Endothelial cell of umbilical vein (primary cell): ENCODE measurements around the gene LZTS2. TPM values are rescaled to one million over a fixed set of nuclear protein-coding genes. Genes with fewer than 3 reads are reported as not detected.

Experiments used
- BruUV-seq: library from RNA; stranded (reverse); fragments of 400-500 nt; replicated peaks from 2 replicates; lab custom pipeline; 2021; lab: Mats Ljungman, UMichigan
- CTCF ChIA-PET: fragments of 300-600, 350-600 bp; sonication (Branson Sonifier 250); formaldehyde crosslinking; loops from one replicate; lab custom pipeline; 2021; ENCODE audit warnings: antibody characterized with exemption, inconsistent platforms; lab: Charles Lee
- POLR2A ChIA-PET: fragments of 300-600, 350-600 bp; sonication (Branson Sonifier 250); formaldehyde crosslinking; loops from one replicate; lab custom pipeline; 2021; ENCODE audit warnings: antibody characterized with exemption, inconsistent platforms; lab: Charles Lee
- DNase-seq: peaks from one replicate; pipeline ENCODE4 v3.0.0-alpha.2; 2011; ENCODE audit warnings: low read depth, low spot score
- FAIRE-seq: peaks from 2 replicates; lab custom pipeline; 2011; peaks lifted over from hg19 to GRCh38; lab: Jason Lieb, UNC
- H2AFZ ChIP-seq: 2 replicates; pipeline ENCODE4 v1.6.0; 2012; ENCODE audit warnings: low read depth, low read length, control low read depth, inconsistent platforms
- H3K27ac ChIP-seq: 2 replicates; pipeline ENCODE4 v1.5.1; 2011; ENCODE audit warnings: low read depth, mild to moderate bottlenecking, control low read depth, low read length, moderate library complexity; ENCODE audit not compliant: insufficient read depth
- H3K27me3 ChIP-seq, 2 experiments: 2 replicates each; pipeline versions ENCODE4 v1.6.0 to v1.6.1; 2011; ENCODE audit warnings: low read length in 2 of 2, mixed read lengths in 1 of 2; ENCODE audit not compliant: control insufficient read depth in 2 of 2, insufficient read depth in 2 of 2
- H3K36me3 ChIP-seq, 2 experiments: 2 replicates in 1 of 2; 3 replicates in 1 of 2; pipeline ENCODE4 v1.5.1; 2011; ENCODE audit warnings: low read length in 2 of 2, mild to moderate bottlenecking in 1 of 2, moderate library complexity in 1 of 2; ENCODE audit not compliant: control insufficient read depth in 2 of 2, insufficient read depth in 2 of 2; ENCODE audit errors: extremely low read depth in 1 of 2
- H3K4me1 ChIP-seq: 3 replicates; pipeline ENCODE4 v1.5.1; 2011; ENCODE audit warnings: mild to moderate bottlenecking, low read length; ENCODE audit not compliant: control insufficient read depth, insufficient read depth; ENCODE audit errors: extremely low read depth
- H3K4me2 ChIP-seq: 2 replicates; pipeline ENCODE4 v1.6.1; 2011; ENCODE audit warnings: low read length, control low read depth, mixed read lengths; ENCODE audit not compliant: insufficient read depth
- H3K4me3 ChIP-seq, 3 experiments: fragments of 200-600 bp in 1 of 3; sonication (generic), shearing (Covaris generic) in 1 of 3; replicated peaks in 1 of 3; 2 replicates each; pipeline ENCODE4 v1.5.1; 2011 to 2016; ENCODE audit warnings: control low read depth in 3 of 3, low read length in 3 of 3, mild to moderate bottlenecking in 2 of 3, inconsistent platforms in 1 of 3, low read depth in 1 of 3, moderate library complexity in 1 of 3; ENCODE audit not compliant: insufficient read depth in 1 of 3
- H3K79me2 ChIP-seq: 2 replicates; pipeline ENCODE4 v1.6.0; 2012; ENCODE audit warnings: low read length, inconsistent platforms; ENCODE audit not compliant: control insufficient read depth, insufficient read depth
- H3K9ac ChIP-seq: replicated peaks from 2 replicates; pipeline ENCODE3; 2011; ENCODE audit warnings: low read length, control low read depth; ENCODE audit not compliant: insufficient read depth; ENCODE audit errors: extremely low read depth
- H3K9me1 ChIP-seq: replicated peaks from 3 replicates; pipeline ENCODE4 v1.6.0; 2011; ENCODE audit warnings: mild to moderate bottlenecking, low read length; ENCODE audit not compliant: control insufficient read depth, insufficient read depth; ENCODE audit errors: extremely low read depth
- H3K9me3 ChIP-seq: replicated peaks from 2 replicates; pipeline ENCODE4 v1.5.1; 2012; ENCODE audit warnings: low read length, inconsistent platforms; ENCODE audit not compliant: control insufficient read depth, insufficient read depth
- H4K20me1 ChIP-seq: replicated peaks from 2 replicates; pipeline ENCODE3; 2011; ENCODE audit warnings: mild to moderate bottlenecking, low read length; ENCODE audit not compliant: control insufficient read depth, insufficient read depth; ENCODE audit errors: extremely low read depth
- EZH2 ChIP-seq: IDR thresholded peaks from 2 replicates; pipeline ENCODE4 v1.6.1; 2012; ENCODE audit warnings: borderline replicate concordance, low read depth, mild to moderate bottlenecking, moderate library complexity, low read length, inconsistent platforms; ENCODE audit not compliant: severe bottlenecking
- GATA2 ChIP-seq: IDR thresholded peaks from 2 replicates; pipeline ENCODE4 v1.7.0; 2011; ENCODE audit warnings: low read depth, mild to moderate bottlenecking, moderate library complexity, mixed read lengths, low read length; ENCODE audit not compliant: insufficient read length, insufficient read depth
- JUN ChIP-seq: IDR thresholded peaks from 2 replicates; pipeline ENCODE4 v1.6.1; 2011; ENCODE audit warnings: borderline replicate concordance, low read depth; ENCODE audit not compliant: insufficient read length, insufficient read depth
- dilution Hi-C: fragments of 300-500 bp; cut with MboI; formaldehyde crosslinking; loops from one replicate; pipeline ENCODE4 v1.15.0; 2019; ENCODE audit warnings: low sequenced_read_pairs; ENCODE audit not compliant: extremely low pct_ligation_motif_present
- intact Hi-C: fragments of 100-400 bp; cut with micrococcal nuclease; formaldehyde crosslinking; loops from one replicate; pipeline ENCODE4 v1.10.0; 2022
- polyA plus RNA-seq, 4 experiments: library from polyadenylated mRNA; depleted of rRNA in 3 of 4; stranded (reverse) in 3 of 4; unstranded in 1 of 4; fragments of >200 nt; gene quantifications; 2 replicates each; pipeline versions ENCODE4 v1.2.1 to v1.2.3, GENCODE V29; 2011 to 2012; ENCODE audit warnings: missing spikeins in 1 of 4
- total RNA-seq: library from RNA; stranded (reverse); gene quantifications from 2 replicates; pipeline ENCODE4 v1.2.3, GENCODE V29; 2021
- TF ChIP-seq, protein P1 (sequence below): IDR thresholded peaks from 2 replicates; pipeline ENCODE4 v1.6.1; 2011; ENCODE audit not compliant: insufficient read depth, insufficient read length

LZTS2 gene
- total and polyA plus RNA-seq, 2 donors (not counting 3 experiments of a cell fraction or from before 2014, with no cell fraction given): 70.8 to 79.5 TPM

- intact Hi-C loops (no loop called here), dilution Hi-C loops (no loop called here)
- FAIRE-seq (no peak), DNase-seq (no peak)
- POLR2A ChIA-PET: interaction anchor here (0.6 kb wide), 1 partner anchor 31 kb away, joined by 5 read pairs; no protein-coding TSS in a partner anchor
- Histone ChIP-seq H3K4me2 (no peak overlapping the region), H3K9ac (no peak overlapping the region), H3K27ac (no peak overlapping the region), H3K4me1 (peaks cover 5% of the 10 kb centered on the region), H3K9me3 (no peaks in the 10 kb centered on the region), H4K20me1 (no peaks in the 10 kb centered on the region), H3K4me3 (no peak overlapping the region), H3K79me2 (no peaks in the 10 kb centered on the region), H2AFZ (no peak overlapping the region), H3K9me1 (no peaks in the 10 kb centered on the region), H3K36me3 (no peaks in the 10 kb centered on the region), H3K27me3 (peaks cover 39 to 40% of the 10 kb centered on the region in 2 experiments)
- CTCF ChIA-PET: interaction anchor here (0.8 to 9.9 kb wide), 6 partner anchors 15 to 94 kb away, joined by 3 to 290 read pairs (median 8); partner anchors contain the start of gene KAZALD1
- no TSS peak for BruUV-seq
- no peak for TF ChIP-seq JUN
- TF ChIP-seq EZH2: peak; percentile 95
- no peak for TF ChIP-seq GATA2
- TF ChIP-seq, protein P1, sequence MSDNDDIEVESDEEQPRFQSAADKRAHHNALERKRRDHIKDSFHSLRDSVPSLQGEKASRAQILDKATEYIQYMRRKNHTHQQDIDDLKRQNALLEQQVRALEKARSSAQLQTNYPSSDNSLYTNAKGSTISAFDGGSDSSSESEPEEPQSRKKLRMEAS: no peak
Measured at GRCh38 chr10:101047961-101048892, 48.6 kb downstream of the LZTS2 start.
